WTC11 (cell line): ENCODE results near the gene ATXN8OS.
A peak's percentile ranks its signal among the peaks of the same experiment; 100 is the strongest.

Experiments
- CBFB ChIP-seq: sonication (generic); formaldehyde crosslinking; IDR thresholded peaks from 2 replicates; pipeline ENCODE4 v1.8.1; 2022; ENCODE audit warnings: mild to moderate bottlenecking, low read depth, missing genetic modification reagents
- CTCF ChIP-seq: fragments of 200-600 bp; IDR thresholded peaks from 2 replicates; pipeline ENCODE4 v1.8.0; 2022; ENCODE audit warnings: antibody characterized with exemption
- MAX ChIP-seq: sonication (generic); formaldehyde crosslinking; IDR thresholded peaks from 2 replicates; pipeline ENCODE4 v1.8.0; 2022; ENCODE audit warnings: mild to moderate bottlenecking, missing genetic modification reagents
- ZNF138 ChIP-seq: sonication (generic); formaldehyde crosslinking; conservative IDR thresholded peaks from 2 replicates; pipeline ENCODE4 v1.8.1; 2022; ENCODE audit warnings: mild to moderate bottlenecking, moderate library complexity, missing genetic modification reagents
- ZNF232 ChIP-seq: sonication (generic); formaldehyde crosslinking; IDR thresholded peaks from 2 replicates; pipeline ENCODE4 v1.8.0; 2022; ENCODE audit warnings: mild to moderate bottlenecking, missing genetic modification reagents

GRCh38 chr13:70107498-70108281, at the start of gene ATXN8OS:
- TF ChIP-seq CTCF: no peak
- TF ChIP-seq MAX (CRISPR knock-in tag): peak; percentile 62; the same call in 1 of the 2 replicates
- TF ChIP-seq ZNF232 (CRISPR knock-in tag): no peak
- no peak for TF ChIP-seq ZNF138
- TF ChIP-seq CBFB (CRISPR knock-in tag): no peak
